GM18858 (cell line): ENCODE measurements around the gene NACC1.

Experiments used
- ATAC-seq: cut with Tn5 transposase; IDR thresholded peaks from one replicate; pipeline ENCODE4 v1.9.1; 2021; ENCODE audit not compliant: unreplicated experiment

NACC1 gene

GRCh38 chr19:13118424-13119193 is 545 bp downstream of the NACC1 start:
- no peak for ATAC-seq

GRCh38 chr19:13119627-13120026 is 1.6 kb downstream of the NACC1 start:
- no peak for ATAC-seq

- ATAC-seq, result no peak
Observed at GRCh38 chr19:13120031-13120430, 2.0 kb downstream of the NACC1 start.

- no peak for ATAC-seq
Observed at GRCh38 chr19:13120817-13121216, 2.8 kb downstream of the NACC1 start.

- no peak for ATAC-seq
Observed at GRCh38 chr19:13121551-13122274, 3.6 kb downstream of the NACC1 start.

- ATAC-seq, result no peak
Observed at GRCh38 chr19:13122275-13122878, 4.3 kb downstream of the NACC1 start.

- no peak for ATAC-seq
Observed at GRCh38 chr19:13122980-13123957, 5.2 kb downstream of the NACC1 start.

- ATAC-seq, result no peak
Observed at GRCh38 chr19:13127051-13127450, 9.0 kb downstream of the NACC1 start.

GRCh38 chr19:13127811-13128575 is 9.9 kb downstream of the NACC1 start:
- ATAC-seq, result no peak

GRCh38 chr19:13128583-13128982 is 10.5 kb downstream of the NACC1 start:
- no peak for ATAC-seq

- ATAC-seq, result no peak
Observed at GRCh38 chr19:13129384-13129783, 11.3 kb downstream of the NACC1 start.

GRCh38 chr19:13130886-13131490 is 12.9 kb downstream of the NACC1 start:
- ATAC-seq, result no peak

GRCh38 chr19:13132471-13133180 is 14.6 kb downstream of the NACC1 start:
- no peak for ATAC-seq

GRCh38 chr19:13133241-13133870 is 15.3 kb downstream of the NACC1 start:
- no peak for ATAC-seq

- no peak for ATAC-seq
Observed at GRCh38 chr19:13134626-13135025, 16.6 kb downstream of the NACC1 start.

- ATAC-seq, result no peak
Observed at GRCh38 chr19:13135068-13136062, 17.3 kb downstream of the NACC1 start.

- no peak for ATAC-seq
Observed at GRCh38 chr19:13137290-13137794, 19.3 kb downstream of the NACC1 start.
